A204.1 (cell line): ENCODE measurements around the gene CLN6.
"Not testable (repeated sequence)": the region's sequence is repeated elsewhere in the genome, so short reads cannot be mapped to it uniquely, and the experiment has no call there.

Source experiments
- FAIRE-seq: peaks from 2 replicates; lab custom pipeline; 2012; peaks lifted over from hg19 to GRCh38; lab: Jason Lieb, UNC

Gene CLN6

DNA sequence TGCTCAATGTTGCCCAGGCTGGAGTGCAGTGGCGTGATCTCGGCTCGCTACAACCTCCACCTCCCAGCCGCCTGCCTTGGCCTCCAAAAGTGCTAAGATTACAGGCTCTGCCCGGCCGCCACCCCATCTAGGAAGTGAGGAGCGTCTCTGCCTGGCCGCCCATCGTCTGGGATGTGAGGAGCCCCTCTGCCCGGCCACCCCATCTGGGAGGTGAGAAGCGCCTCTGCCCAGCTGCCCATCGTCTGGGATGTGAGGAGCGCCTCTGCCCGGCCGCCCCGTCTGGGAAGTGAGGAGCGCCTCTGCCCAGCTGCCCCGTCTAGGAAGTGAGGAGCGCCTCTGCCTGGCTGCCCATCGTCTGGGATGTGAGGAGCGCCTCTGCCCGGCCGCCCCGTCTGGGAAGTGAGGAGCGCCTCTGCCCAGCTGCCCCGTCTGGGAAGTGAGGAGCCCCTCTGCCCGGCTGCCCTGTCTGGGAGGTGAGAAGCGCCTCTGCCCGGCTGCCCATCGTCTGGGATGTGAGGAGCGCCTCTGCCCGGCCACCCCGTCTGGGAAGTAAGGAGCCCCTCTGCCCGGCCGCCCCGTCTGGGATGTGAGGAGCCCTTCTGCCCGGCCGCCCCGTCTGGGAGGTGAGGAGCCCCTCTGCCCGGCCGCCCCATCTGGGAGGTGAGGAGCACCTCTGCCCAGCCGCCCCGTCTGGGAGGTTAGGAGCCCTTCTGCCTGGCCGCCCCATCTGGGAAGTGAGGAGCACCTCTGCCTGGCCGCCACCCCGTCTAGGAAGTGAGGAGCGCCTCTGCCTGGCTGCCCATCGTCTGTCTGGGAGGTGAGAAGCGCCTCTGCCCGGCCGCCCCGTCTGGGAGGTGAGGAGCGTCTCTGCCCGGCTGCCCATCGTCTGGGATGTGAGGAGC lies 7.7 kb downstream of the CLN6 start:
- not testable (repeated sequence) for FAIRE-seq

GRCh38 chr15:68220967-68221366 lies 8.6 kb downstream of the CLN6 start:
- no peak for FAIRE-seq

GRCh38 chr15:68220489-68220888 lies 9.0 kb downstream of the CLN6 start:
- FAIRE-seq = no peak

DNA sequence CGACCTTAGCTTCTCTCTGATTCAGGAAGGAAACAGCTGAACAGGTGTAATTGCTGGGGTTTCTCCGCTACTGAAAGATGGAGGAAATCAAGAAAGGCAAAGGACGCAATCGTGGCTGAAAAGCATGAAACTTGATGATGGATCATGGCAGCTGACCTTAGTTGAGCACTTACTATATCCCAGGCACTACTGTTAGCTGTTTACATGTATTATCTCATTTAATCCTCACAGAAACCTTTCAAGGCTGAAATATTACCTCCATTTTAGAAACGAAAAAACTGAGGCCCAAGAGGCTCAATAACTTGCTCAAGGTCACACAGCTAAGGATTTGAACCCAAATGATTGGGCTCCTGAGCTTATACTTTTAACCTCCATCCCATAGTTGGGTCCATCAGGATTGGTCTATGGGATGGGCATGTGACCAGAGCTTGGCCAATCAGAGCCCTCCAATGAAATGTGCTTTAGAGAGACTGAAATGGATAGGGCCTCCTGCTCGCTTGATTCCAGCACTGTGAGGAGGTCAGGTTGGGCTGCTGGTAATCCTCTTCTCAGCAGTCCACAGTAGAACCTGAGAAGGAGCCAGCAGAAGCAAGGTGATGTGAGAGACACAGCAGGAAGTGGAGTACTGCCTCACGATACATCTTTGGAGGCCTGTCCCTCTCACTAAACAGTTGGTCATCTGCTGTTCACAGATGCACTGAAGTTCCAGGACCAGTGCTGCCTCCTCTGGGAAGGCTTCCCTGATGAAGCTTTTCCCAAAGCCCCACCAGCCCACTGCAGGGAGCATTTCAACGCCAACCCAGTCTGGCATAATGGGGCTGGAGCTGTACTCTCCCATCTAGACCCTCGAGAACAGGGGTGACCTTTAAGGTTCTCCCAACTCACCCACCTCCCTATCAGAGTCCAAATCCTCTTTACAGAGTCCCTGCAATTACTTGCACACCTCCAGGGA lies 10.4 kb downstream of the CLN6 start:
- FAIRE-seq = no peak

- FAIRE-seq = no peak
These were observed 11.2 kb downstream of the CLN6 start for GRCh38 chr15:68218331-68218730.

- FAIRE-seq = no peak
These were observed 12.2 kb downstream of the CLN6 start for GRCh38 chr15:68217341-68217740.

DNA sequence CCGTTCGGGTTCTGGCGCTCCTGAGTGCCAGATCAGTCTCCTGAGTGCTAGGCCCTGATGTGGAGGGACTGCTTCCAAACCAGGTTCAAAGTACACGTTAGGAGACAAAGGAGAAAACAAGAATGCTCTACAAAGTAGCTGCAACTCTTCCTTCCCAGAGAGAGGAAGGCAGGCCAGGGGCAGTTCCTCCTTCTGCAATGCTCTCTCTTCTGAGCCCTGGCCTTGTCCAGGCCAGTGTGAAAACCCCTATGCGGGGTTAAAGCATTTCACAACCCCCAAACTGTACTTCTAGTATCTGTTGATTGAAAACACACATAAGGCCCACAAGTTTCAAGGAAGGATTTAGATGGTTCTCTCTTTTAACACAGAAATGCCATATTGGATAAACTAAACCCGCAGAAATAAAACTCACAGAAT lies 14.7 kb downstream of the CLN6 start:
- FAIRE-seq = no peak

DNA sequence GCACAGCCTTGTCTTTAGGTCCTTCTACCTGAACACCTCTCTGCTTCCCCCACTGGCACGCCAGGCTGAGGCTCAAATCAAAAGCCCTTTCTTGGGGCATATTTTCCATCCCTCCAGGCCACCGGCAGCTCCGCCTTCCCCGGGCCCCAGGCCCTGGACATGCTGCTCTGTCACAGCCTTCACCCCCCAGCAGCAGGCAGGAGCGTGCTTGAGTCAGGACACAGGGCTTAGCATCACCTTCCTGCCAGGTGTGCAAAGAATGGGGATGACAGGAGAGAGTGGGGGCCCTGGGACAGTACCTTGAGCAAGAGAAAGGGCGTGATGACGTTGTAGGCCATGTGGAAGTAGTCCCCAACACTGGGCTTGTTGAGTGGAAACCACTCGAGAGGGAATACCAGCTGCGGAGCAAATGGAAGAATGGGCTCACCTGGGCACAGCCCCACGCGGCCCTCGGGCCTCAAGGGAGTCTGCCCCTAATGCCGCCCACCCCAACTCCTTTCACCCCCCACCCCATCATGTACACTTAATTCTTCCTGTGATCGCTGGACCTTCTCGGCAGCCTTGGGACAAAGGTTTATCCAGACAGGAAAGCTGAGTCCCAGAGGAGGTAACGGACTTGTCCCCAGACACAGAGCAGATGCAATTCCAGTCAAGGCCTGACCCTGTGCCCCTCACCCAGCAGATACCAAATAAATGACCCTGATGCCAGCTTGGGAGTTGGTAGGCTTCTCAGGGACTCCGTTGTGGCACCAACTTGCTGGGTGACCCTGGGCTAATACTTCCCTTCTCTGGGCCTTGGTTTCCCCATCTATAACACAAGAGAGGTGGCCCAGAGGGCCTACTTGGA lies 15.3 kb downstream of the CLN6 start:
- no peak for FAIRE-seq

GRCh38 chr15:68213491-68213845 lies 16.1 kb downstream of the CLN6 start:
- not testable (repeated sequence) for FAIRE-seq

DNA sequence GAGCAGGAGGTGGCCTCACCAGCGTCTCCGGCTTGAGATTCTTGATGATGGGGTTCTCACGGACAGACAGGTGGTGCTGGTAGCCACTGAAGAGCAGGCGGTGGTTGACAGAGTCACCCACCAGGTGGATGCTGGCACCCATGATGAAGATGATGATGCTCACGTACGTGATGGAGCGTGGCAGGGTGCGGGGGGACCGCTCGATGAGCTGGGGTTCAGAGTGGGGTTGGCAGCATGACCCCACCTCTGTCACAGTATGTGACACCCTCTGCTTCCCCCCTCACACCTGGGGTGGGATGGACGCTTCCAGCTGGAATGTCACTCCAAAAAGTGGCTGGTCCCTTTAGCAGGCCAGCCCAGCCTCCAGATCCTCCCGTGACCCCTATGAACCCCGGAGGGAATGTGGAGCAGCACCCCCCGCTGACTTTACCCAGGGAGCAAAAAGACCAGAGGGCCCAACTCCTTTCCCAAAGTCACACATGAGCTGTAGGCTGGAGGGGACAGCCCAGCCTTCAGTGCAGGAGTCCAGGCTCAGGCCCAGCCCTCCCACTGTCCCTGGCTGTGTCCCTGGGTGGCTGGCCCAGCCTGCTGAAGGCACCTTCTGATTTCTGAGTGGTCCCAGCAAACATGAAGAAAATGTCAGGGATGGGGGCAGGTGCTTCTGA lies 17.7 kb downstream of the CLN6 start:
- no peak for FAIRE-seq

- no peak for FAIRE-seq
These were observed 18.5 kb downstream of the CLN6 start for GRCh38 chr15:68210821-68211655.

GRCh38 chr15:68210409-68210756 lies 19.1 kb downstream of the CLN6 start:
- no peak for FAIRE-seq

- FAIRE-seq = no peak
These were observed 19.7 kb downstream of the CLN6 start for GRCh38 chr15:68209735-68210408.

GRCh38 chr15:68209272-68209671 lies 20.3 kb downstream of the CLN6 start:
- FAIRE-seq = no peak

DNA sequence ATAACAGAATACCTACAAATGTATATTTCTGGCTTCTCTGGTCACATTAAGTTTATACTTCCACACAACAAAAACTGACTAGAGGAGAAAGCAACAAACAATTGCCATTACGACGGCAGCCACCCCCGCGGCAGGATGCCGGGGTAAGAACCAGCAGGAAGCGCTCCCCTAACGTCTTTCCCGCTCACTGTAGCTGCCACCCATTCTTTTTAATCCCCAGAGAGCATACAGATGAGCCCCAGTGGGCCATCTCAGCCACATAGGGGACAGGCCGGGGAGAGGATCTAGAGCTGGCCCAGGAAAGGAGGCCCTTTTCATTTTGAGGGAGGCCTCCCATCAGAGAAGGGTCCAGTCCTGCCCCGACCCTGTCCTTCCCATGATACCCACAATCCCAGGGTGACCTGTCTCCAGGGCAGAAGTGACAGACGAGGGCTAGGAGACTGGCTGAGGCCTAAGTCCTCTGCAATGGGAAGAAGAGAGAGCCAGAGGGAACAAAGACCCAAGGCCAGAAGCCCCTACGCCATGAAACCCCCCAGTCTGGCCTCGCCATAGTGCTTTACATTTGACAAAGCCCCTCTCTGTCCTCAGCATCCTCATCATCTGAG lies 20.8 kb downstream of the CLN6 start:
- FAIRE-seq = no peak

DNA sequence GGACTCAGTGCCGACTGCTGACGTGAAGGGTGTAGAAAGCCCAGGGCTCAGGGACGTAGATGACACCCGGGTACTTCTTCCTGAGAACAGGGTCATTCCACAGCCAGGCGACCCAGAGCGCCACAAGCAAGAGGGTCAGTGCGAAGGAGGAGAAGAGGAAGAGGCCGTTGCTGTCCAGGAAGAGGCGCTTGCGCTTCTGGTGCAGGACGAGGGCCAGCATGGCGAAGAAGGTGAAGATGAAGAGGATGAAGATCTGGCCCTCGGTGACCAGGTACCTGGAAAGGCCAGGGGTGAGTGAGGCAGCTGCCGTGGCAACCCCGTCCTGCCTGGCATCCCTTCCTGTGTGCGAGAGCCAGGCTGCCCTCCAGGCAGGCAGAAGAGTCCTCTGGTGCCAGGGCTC lies 21.4 kb downstream of the CLN6 start:
- FAIRE-seq = no peak

DNA sequence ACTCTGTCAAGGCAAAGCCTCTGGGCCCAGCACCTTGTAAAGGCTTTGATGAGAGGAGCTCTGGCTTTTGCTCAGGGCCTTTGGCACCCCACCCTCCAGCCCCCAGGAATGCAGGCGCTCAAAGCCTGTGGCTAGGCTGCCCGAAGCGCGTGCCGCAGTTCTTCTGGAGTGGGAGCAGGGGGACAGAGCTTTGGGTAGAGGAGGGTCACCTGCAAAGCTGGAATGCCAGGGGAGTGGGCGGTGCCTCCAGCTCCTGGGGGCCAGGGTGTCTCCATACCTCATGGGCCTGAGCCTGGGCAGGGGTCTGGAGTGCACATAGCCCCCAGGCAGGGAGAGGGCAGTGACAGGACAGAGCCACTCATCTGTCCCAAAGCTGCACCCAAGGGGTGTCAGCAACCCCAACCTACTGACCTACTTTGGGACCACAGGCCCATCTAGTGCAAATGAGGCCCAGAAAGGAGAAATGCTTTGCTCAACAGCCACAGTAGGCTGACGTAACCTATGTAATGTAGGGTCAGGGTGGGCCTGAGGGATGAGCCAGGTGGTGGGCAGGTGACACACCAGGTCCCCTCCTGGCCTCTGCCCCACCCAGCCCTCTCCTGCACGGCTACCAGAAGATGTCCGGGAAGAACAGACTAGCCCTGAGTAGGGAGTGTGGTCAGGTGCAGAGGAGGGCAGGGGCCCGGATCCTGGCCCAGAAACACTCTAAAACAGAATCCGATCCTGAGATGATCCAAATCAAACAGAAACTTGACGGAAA lies 22.2 kb downstream of the CLN6 start:
- no peak for FAIRE-seq

GRCh38 chr15:68206711-68207151 lies 22.8 kb downstream of the CLN6 start:
- no peak for FAIRE-seq

- FAIRE-seq = no peak
These were observed 23.5 kb downstream of the CLN6 start for GRCh38 chr15:68205954-68206539.
